Measurements from ENCODE around the gene SLC25A12.
"Not testable (repeated sequence)": the region's sequence is repeated elsewhere in the genome, so short reads cannot be mapped to it uniquely, and the experiment has no call there.

Gene SLC25A12

GRCh38 chr2:171791361-171791760, 102.7 kb downstream of the SLC25A12 start:
- DNase-seq (ENCODE audit: low read depth) = no peak

GRCh38 chr2:171789956-171790355, 104.1 kb downstream of the SLC25A12 start:
- no peak for DNase-seq (ENCODE audit: low read depth)

- no peak for DNase-seq (ENCODE audit: low read depth)
These were observed 105.6 kb downstream of the SLC25A12 start for GRCh38 chr2:171788316-171788993.

GRCh38 chr2:171787333-171788072, 106.5 kb downstream of the SLC25A12 start:
- DNase-seq (ENCODE audit: low read depth) = no peak

- DNase-seq (ENCODE audit: low read depth) = no peak
These were observed 108.6 kb downstream of the SLC25A12 start for GRCh38 chr2:171785450-171785849.

GRCh38 chr2:171778515-171778914, 115.5 kb downstream of the SLC25A12 start:
- no peak for DNase-seq (ENCODE audit: low read depth)

- not testable (repeated sequence) for DNase-seq (ENCODE audit: low read depth)
These were observed 119.5 kb downstream of the SLC25A12 start for GRCh38 chr2:171774581-171774980.

GRCh38 chr2:171772373-171772772, 121.7 kb downstream of the SLC25A12 start:
- DNase-seq (ENCODE audit: low read depth) = no peak

GRCh38 chr2:171771463-171771862, 122.6 kb downstream of the SLC25A12 start:
- no peak for DNase-seq (ENCODE audit: low read depth)

GRCh38 chr2:171763602-171764001, 130.4 kb downstream of the SLC25A12 start:
- DNase-seq (ENCODE audit: low read depth) = no peak

GRCh38 chr2:171762879-171763573, 131.0 kb downstream of the SLC25A12 start:
- DNase-seq (ENCODE audit: low read depth) = peak; percentile 45

GRCh38 chr2:171761176-171761575, 132.9 kb downstream of the SLC25A12 start:
- DNase-seq (ENCODE audit: low read depth) = not testable (repeated sequence)

GRCh38 chr2:171758762-171759161, 135.3 kb downstream of the SLC25A12 start:
- not testable (repeated sequence) for DNase-seq (ENCODE audit: low read depth)

- DNase-seq (ENCODE audit: low read depth) = no peak
These were observed 139.6 kb downstream of the SLC25A12 start for GRCh38 chr2:171754254-171754939.

- no peak for DNase-seq (ENCODE audit: low read depth)
These were observed 146.7 kb downstream of the SLC25A12 start for GRCh38 chr2:171747371-171747770.

- no peak for DNase-seq (ENCODE audit: low read depth)
These were observed 148.2 kb downstream of the SLC25A12 start for GRCh38 chr2:171745806-171746205.

GRCh38 chr2:171745141-171745540, 148.9 kb downstream of the SLC25A12 start:
- no peak for DNase-seq (ENCODE audit: low read depth)

- no peak for DNase-seq (ENCODE audit: low read depth)
These were observed 151.3 kb downstream of the SLC25A12 start for GRCh38 chr2:171742760-171743159.

- no peak for DNase-seq (ENCODE audit: low read depth)
These were observed 152.9 kb downstream of the SLC25A12 start for GRCh38 chr2:171741189-171741588.

- DNase-seq (ENCODE audit: low read depth) = peak; percentile 28
These were observed 157.9 kb downstream of the SLC25A12 start for GRCh38 chr2:171735991-171736710.

All from stromal cell of bone marrow (primary cell).